NK-92 (cell line): ENCODE data around the gene MYH9.
"Not testable (repeated sequence)": the region's sequence is repeated elsewhere in the genome, so short reads cannot be mapped to it uniquely, and the experiment has no call there.

Experiments
- DNase-seq: peaks from one replicate; lab custom pipeline; 2025; ENCODE audit not compliant: unreplicated experiment; lab: John Stamatoyannopoulos, UW

The MYH9 gene

GRCh38 chr22:36415415-36416168 lies 27.8 kb upstream of the MYH9 start:
- DNase-seq, result no peak

DNA sequence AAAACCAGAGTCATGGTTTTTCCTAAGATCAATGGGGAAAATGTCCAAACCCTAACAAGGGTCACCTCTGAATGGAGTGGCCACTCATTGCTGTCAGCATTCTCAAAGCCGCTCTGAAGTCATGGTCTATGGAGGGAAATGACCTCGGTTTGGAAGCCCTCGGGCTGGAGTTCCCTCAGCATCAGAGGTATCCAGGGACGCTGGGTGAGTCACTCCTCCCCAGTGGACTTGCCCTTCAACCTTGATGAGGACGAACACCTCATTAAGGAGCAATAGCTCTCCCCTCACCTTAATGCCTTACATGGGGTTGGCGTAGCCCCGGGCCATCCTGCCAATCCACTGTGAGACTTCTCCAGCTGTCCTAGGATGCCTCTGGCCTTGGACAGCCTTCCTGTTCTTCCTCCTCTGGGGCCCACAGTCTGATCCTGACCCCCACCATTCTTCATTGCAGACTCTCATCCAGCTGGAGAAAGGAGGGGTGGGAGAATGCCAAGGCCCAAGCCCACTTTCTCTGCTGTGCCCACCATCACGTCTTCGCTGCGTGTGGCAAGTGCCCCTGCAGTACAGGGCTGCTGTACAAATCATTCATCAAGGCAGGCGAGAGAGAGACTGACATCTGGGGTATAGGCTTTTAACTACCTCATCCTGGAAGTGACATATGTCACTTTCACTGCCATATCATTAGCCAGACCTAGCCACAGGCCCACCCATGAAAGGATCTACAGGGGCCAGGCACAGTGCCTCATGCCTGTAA lies 25.4 kb upstream of the MYH9 start:
- DNase-seq, result no peak

DNA sequence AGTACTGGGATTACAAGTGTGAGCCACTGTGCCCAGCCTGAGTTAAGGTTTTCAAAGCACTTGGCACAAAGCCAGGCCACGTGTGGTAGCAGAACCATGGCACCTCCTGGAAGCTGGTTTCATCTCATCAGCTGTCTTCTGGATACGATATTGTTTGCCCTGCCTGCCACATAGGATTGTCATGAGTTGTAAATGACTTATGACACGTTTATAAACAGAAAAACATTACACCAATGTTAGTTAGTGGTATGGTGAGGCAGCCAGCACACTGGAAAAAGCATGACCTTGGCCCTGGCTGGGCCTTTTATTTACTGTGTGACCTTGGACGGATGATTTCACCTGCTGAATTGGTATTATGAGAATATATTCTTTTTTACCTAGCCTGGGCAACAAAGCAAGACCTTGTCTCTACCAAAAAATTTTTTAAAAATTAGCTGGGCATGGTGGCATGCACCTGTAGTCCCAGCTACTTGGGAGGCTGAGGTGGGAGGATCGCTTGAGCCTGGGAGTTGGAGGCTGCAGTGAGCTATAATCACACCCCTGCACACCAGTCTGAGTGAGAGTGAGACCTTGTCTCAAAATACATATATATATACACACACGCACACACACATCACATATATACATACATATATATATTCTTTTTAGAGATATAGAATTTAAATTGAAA lies 24.0 kb upstream of the MYH9 start:
- no peak for DNase-seq

GRCh38 chr22:36409911-36410756 lies 22.4 kb upstream of the MYH9 start:
- no peak for DNase-seq

- DNase-seq, result not testable (repeated sequence)
Observed at GRCh38 chr22:36409554-36409910, 21.8 kb upstream of the MYH9 start.

GRCh38 chr22:36409056-36409455 lies 21.3 kb upstream of the MYH9 start:
- DNase-seq, result no peak

DNA sequence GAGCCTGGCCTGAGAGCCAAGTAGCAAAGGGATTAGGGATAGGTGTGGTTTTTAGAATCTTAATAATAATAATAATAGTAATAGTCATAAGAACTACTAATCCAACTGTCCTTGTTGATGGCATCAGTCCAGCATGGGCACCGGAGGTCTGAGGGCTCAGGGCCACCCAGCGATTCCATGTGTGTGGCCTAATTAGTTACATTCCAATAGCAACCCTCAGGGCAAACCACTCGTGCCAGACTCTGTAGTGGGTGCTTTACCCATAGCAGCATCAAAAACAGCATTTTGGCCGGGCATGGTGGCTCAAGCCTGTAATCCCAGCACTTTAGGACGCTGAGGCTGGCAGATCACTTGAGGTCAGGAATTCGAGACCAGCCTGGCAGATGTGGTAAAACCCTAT lies 19.0 kb upstream of the MYH9 start:
- no peak for DNase-seq

DNA sequence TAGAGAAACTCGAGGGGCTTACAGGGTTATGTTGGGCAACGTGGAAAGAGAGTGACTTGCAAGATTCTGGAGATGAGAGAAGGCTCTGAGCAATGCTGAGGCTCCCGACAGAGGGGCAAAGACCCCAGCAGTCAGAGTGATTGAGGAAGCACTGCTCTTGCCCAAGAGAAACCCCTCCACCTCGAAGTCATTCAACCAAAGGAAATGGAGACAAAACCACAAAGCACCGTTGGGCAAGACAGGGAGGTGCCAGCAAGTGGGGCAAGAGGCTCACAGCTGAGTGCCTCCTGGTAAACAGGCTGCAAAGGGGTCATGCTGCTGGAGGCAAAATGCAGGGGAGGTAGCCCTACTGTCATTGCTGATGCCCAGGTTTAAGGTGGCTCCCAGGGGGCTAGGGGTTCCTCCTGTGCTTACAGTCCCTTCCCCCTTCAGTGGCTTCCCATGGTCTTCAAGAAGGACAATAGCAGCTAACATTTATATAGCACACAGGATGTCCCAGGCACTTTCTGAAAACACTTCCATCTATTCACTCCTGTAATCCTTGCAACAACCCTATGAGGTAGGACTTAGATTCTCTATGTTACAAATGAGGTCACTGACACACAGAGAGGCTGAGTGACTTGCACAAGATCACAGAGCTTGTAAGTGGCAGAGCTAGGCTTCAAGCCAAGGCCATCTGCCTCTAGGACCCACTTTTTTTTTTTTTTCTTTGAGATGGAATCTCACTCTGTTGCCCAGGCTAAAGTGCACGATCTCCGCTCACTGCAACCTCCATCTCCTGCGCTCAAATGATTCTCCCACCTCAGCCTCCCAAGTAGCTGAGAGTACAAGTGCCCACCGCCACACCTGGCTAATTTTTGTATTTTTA lies 18.1 kb upstream of the MYH9 start:
- no peak for DNase-seq

DNA sequence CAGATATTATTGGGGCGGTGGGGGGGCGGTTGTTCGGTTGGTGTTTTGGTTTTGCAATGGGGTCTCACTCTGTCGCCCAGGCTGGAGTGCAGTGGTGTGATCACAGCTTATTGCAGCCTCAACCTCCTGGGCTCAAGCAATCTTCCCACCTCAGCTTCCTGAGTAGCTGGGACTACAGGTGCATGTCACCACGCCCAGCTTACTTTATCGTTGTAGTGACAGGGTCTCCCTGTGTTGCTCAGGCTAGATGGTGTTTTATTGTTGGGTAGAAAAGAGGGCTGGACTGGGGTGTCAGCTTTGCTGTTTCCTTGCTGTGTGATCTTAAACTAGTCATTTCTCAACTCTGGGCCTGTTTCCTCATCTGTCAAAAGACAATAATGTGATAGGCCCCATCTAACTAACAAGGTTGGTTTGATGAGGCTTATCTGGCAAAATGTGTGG lies 17.5 kb upstream of the MYH9 start:
- DNase-seq, result no peak

DNA sequence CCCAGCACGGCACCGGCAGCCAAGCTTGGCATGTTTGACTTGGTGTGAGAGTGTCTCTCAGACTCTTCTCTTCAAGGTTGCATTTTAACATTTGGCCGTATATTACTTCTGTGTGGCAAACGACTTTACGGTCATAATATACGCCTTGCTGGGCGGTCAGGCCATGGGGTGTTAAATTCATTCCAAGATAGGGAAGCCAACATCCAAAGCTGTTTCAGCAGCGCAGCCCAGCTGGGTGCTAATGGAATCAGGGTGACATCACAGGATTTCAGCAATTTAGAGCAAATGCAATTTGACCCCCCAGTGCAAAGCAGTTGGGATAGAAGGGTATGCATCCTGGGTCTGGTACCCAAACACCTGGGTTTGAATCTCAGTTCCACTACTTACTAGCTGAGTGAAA lies 16.7 kb upstream of the MYH9 start:
- no peak for DNase-seq

DNA sequence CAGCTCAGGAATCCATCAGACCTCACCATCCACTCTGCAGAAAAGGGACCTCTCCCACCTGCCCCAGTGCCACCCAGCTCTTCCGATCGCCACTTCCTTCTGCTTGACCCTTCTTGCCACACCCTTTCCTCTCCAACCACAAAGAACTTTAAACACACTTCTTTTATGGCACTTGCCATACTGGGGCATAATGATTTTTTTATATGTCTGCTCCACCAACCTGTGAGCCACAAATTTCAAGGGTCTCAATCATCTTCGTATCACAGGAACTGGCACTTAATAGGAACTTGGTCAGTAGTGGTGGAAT lies 11.7 kb upstream of the MYH9 start:
- DNase-seq, result no peak

DNA sequence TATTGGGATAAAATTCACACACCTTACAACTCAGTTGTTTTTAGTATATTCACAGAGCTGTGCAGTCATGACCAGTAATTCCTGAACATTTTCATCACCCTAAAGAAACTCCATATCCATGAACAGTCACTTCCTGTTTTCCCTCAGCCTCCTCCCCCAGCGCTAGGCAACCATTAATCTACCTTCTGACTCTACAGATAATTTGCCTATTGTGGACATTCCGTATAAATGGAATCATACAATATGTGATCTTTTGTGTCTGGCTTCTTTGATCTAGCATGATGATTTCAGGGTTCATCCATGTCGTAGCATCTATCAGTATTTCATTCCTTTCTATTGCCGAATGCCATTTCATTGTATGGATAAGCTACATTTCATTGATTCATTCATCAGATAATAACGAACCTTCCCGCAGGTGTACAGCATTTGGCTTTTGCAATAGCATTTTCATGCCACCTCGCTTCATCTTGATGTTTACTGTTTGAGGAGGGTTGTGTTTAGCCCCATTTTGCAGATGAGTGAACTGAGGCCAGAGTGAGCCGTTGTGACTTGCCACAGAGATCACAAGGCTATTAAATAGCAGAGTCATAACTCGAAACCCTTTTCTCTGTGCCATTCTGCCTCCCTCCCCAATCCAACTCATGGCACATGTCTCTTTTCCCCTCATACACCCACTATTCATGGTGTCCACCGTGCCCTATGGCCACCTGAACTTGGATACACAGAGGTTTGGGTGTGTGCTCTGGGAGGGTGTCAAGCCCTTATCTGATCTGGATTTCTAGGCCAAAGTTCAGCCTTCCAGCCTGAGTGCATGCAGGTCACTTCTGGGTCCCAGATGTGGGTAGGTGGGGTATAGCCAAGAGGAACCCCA lies 11.1 kb upstream of the MYH9 start:
- DNase-seq, result no peak

DNA sequence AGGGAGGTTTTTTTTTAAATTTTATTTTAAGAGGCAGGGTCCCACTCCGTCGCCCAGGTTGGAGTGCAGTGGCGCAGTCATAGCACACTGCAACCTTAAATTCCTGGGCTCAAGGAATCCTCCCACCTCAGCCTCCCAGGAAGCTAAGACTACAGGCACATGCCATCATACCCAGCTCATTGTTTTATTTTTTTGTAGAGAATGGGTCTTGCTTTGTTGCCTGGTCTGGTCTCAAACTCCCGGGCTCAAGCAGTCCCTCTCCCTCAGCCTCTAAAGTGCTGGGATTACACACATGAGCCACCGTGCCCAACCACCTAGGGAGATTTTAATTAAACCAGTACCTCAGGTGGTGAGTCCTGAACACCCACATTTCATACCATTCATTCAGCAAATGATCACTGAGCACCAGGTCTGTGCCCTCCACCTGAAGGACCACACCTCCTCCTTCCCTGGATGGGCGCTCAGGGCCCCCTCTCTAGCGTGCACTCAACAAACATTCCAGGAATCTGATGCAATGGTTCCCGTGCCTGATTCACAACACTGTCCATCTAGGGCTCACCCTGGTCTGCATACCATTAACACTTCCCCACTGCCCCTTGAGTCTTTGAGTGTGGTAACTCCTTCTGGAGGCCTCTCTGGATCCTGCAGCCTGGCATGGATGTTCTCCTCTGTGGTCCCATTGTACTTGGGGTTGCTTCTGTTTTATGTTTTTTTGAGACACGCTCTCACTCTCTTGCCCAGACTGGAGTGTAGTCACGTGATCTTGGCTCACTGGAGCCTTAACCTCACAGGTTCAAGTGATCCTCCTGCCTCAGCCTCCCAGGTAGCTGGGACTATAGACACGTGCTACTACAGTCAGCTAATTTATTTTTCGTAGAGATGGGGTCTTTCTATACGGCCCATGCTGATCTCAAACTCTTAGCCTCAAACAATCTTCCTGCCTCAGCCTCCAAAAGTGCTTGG lies 9.6 kb upstream of the MYH9 start:
- no peak for DNase-seq

DNA sequence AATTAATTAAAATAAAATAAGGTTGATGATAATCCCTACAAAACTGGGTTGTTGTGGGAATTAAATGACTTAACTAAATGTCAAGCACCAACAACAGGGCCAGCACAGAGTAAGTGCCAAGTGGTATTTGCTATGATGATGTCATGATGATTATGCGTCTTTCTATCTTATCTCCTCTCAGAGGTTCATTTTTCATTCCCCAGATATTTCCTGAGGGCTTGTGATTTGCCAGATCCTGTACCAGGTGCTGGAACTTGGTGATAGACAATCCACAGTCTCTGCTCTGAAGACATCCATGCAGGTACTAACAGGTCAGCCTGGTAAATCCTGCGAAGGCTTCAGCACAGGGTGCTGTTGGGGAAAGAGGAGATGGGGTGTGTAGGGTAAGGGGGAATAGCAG lies 8.1 kb upstream of the MYH9 start:
- DNase-seq, result no peak

DNA sequence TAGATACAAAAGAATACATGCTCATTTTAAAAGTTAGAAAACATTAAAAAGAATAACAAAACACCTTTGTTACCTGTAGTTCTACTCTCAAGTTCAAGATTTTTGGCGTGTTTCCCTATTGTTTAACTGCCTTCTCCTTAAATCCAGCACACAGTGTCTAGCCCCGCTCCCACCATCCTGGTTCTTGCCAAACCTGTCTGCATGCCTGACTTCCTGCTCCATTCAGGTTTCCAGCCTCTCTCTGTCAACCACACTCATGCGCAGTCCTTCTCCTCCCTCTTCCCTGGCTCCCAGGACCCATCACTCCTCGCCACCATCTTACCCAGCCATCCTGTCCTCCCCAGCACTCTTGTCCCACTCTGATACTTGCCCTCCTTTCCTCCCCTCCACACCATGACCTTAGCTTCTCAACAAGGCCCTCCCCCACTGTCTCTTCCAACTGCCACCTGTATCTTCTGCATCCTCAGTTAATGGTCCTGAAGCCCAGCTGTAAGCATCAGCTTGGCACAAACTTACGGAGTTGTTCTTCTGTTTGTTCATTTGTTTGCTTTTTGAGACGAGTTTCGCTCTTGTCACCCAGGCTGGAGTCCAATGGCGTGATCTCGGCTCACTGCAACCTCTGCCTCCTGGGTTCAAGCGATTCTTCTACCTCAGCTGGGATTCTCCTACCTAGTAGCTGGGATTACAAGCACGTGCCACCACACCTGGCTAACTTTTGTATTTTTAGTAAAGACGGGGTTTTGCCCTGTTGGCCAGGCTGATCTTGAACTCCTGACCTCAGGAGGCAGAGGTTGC lies 7.5 kb upstream of the MYH9 start:
- DNase-seq, result no peak

- no peak for DNase-seq
Observed at GRCh38 chr22:36391638-36392037, 3.9 kb upstream of the MYH9 start.

DNA sequence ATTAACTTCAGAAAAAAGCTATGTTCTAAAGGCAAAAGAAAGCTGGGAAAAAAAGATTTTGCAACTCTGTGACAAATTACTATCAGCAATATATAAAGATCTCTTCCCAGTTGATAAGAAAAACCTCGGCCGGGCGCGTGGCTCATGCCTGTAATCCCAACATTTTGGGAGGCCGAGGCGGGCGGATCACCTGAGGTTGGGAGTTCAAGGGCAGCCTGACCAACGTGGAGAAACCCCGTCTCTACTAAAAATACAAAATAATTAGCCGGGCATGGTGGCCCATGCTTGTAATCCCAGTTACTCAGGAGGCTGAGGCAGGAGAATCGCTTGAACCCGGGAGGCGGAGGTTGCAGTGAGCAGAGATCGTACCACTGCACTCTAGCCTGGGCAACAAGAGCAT lies 1.4 kb upstream of the MYH9 start:
- not testable (repeated sequence) for DNase-seq

DNA sequence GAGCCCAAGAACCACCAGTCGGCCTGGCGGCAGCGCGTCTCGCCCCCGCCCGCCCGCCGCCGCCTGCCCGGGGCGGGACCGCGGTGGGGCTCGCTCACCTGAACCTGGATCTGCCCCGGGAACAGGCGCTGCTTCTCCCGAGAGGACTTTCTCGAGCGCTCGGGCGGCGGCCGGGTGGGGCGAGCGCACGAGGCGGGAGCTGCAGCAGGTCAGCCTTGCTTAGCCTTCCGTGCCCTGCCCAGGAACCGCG lies 133 bp downstream of the MYH9 start:
- DNase-seq, result no peak
